Left ventricle myocardium superior (tissue), 1 donor: ENCODE measurements around the gene SLC16A7. TPM values are rescaled to one million over a fixed set of nuclear protein-coding genes. Genes with fewer than 3 reads are reported as not detected.
A peak's percentile ranks its signal among the peaks of the same experiment; 100 is the strongest.

Experiments
- ATAC-seq: fragments of 200-7000 bp; cut with Tn5 transposase; one replicate; pipeline ENCODE4 v1.9.1; 2020; ENCODE audit warnings: mild to moderate bottlenecking, moderate library complexity
- DNase-seq: peaks from one replicate; pipeline ENCODE4 v3.0.0-alpha.2; 2020
- intact Hi-C: fragments of 100-400 bp; cut with micrococcal nuclease; formaldehyde crosslinking; loops from one replicate; pipeline ENCODE4 v1.11.0; 2022
- total RNA-seq: library from RNA; stranded (reverse); fragmentation: NEBNext Ultra II Directional; extraction: Animal tissue kit (Norgen Biotek cat#: 25700); gene quantifications from one replicate; pipeline ENCODE4 v1.2.1, GENCODE V29; 2021
- donor health status: DM: no; HTN: yes; CAD: no; lungs with severe emphysema.

The SLC16A7 gene
- total RNA-seq, 1 donor from 2014 or later: 129 TPM

DNA sequence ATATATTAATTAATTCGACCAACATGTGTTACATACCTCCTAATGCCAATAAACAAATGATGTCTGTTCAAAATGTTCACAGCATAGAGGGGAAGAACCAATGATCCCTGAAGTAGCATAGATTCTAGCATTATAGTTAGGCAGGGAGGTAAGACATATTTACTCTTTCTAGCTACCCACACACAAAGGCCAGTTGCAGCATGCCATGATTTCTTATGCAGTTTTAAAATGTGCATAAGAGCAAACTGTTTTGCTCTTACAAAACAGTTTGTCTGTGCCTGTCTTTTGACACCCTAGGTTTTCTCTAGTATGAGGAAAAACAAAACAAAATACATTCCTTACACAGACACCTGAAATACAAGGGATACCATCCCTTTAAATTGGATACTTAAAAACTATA, 61.9 kb downstream of the SLC16A7 start:
- no peak for DNase-seq
- no peak for ATAC-seq
- intact Hi-C loops: no loop called here

GRCh38 chr12:59660148-59660547, 64.3 kb downstream of the SLC16A7 start:
- ATAC-seq (no peak), DNase-seq (no peak)
- intact Hi-C loops: no loop called here

DNA sequence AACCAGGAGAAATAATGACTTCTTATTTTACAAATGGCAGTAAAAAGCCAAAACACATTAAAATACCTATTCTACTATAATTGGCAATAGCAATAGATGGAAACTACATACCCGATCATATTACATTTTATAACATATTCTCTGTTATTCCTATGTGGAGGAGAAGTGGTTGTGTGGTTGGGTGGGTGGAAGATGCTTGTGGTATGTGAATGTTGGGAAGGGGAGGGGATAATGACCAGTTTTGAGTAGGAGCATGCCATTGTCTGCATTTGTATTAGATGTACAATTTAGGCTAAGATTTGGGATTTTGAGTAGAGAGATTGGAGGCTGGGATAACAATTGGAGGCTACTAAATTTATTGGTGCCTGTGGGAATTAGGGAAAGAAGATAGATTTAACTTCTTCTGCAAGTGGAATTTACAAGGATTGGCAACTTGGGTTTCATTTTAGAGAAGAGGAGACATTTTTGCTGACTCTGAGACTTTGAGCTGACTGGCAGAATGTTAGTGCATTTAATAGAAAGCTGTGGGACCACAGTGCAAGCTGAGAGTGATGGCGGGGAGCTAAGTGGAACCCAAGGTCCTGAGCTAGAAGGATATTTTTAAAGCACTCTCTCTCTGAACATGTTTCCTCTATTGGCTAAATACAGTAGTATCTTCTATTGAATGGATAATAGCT, 65.2 kb downstream of the SLC16A7 start:
- DNase-seq (no peak), ATAC-seq (peak; percentile 24)
- intact Hi-C loops: no loop called here

DNA sequence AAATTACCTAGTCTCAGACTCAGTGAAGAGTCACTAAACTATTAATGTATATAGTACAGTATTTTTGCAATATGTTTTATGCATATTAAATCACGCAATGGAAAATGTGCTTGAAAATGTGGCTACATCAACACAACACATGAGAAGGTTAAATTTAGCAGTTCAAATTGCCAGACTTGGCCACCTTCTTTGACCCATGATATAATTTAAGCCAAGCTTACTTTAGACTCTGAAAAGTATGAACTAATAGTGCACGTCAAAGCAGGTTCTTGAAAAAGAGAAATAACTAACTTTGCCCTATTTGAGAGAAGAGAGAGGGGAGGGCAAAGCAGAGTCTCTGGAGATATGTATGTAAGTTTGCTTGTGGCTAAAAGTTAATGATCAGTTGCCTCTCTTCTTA, 68.7 kb downstream of the SLC16A7 start:
- DNase-seq: no peak
- ATAC-seq: peak; percentile 68
- intact Hi-C loops: no loop called here

GRCh38 chr12:59665701-59666100, 69.9 kb downstream of the SLC16A7 start:
- no peak for DNase-seq
- ATAC-seq: no peak
- intact Hi-C loops: no loop called here

DNA sequence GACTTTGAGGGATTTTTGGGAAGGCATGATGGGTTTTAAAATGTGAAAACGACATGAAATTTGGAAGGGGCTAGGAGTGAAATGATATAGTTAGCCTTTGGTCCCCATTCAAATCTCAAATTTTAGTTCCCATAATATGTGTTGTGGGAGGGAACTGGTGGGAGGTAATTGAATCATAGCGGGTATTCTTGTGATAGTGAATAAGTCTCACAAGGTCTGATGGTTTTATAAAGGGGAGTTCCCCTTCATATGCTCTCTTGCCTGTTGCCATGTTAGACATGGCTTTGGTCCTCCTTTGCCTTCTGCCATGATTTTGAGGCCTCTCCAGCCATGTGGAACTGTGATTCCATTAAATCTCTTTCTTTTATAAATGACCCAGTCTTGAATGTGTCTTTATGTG, 72.8 kb downstream of the SLC16A7 start:
- no peak for ATAC-seq
- intact Hi-C loops: no loop called here
- no peak for DNase-seq

- intact Hi-C loops: no loop called here
- DNase-seq: no peak
- no peak for ATAC-seq
Observed at GRCh38 chr12:59672273-59672672, 76.4 kb downstream of the SLC16A7 start.

DNA sequence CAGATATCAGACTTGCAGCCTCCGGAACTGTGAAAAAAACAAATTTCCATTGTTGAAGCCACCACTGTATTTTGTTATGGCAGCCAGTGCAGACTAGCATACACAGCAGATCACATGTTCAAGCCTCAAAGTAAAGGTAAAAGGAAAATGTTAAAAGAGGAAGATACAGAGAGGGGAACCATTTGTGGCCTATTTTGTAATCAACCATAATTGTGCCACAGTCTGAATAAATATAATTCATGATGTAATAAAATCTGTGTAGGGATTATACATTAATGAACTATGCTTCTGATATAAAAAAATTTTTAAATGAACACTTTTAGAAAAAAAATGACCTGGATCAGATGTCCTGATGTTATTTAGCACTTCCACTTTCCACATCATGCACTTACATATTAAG, 79.6 kb downstream of the SLC16A7 start:
- DNase-seq (no peak), ATAC-seq (no peak)
- intact Hi-C loops: no loop called here

DNA sequence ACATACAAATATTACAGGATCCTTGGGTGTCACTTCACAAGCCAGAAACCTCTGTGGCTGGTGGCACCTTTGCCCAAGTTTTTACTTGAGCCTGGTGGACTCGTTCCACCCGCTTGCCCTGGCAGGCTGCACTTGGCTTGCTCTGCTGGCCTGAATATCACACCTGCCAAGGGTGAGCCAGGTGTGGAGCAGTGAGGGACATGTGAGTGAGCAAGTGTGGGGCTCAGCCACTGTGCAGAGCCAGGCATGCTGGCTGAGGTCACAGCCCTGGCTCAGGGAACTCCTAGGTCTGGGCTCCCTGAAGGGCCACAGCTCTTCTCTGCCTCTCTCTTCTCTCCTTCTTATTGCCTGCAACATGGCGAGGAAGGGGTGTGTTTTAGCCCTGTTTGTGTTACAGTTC, 82.0 kb downstream of the SLC16A7 start:
- ATAC-seq (peak; percentile 41), DNase-seq (peak; percentile 20)
- intact Hi-C loops: no loop called here

GRCh38 chr12:59678759-59679411, 83.1 kb downstream of the SLC16A7 start:
- intact Hi-C loops: no loop called here
- ATAC-seq: peak; percentile 78
- DNase-seq: peak; percentile 46

DNA sequence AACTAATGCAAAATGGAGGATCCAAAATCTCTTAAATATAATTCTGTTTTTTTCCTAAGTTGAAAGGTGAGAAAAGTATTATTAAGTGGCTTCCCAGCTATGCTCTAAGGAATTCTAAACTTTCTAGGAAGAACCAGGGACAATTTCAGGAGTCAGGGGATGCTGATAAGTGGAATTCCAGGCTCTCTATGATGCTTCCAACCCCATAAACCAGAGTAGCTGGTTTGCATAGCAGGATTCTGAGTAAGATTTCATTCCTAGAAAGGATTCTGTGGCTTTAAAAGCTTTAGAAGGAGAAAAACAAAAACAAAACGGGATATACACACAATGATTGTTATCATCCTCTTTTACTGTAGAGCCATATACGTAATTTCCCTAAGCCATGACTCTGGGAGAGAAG, 93.9 kb downstream of the SLC16A7 start:
- DNase-seq (no peak), ATAC-seq (no peak)
- intact Hi-C loops: no loop called here

- DNase-seq: no peak
- peak; percentile 50 for ATAC-seq
- intact Hi-C loops: no loop called here
Observed at GRCh38 chr12:59695379-59695778, 99.5 kb downstream of the SLC16A7 start.

- intact Hi-C loops: no loop called here
- peak; percentile 65 for ATAC-seq
Observed at GRCh38 chr12:59698600-59698999, 102.8 kb downstream of the SLC16A7 start.

GRCh38 chr12:59699421-59700152, 103.8 kb downstream of the SLC16A7 start:
- DNase-seq (no peak), ATAC-seq (peak; percentile 65)
- intact Hi-C loops: no loop called here

More at GRCh38 chr12:59698600-59698999, 102.8 kb downstream of the SLC16A7 start:
- no peak for DNase-seq

DNA sequence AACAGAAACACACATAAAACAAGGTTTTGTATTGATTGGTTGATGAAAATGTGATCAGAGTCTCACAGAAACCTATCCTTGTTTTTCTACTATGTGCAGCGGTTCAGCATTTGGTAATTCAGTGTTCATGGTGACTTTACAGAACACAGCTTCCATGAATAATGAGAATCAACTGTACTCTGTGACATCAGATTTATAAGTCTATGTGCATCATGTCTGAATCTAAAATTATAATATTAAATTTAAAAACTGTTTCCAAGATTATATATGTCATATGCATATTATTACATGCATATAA, 104.3 kb downstream of the SLC16A7 start:
- no peak for DNase-seq
- ATAC-seq: no peak
- intact Hi-C loops: no loop called here

DNA sequence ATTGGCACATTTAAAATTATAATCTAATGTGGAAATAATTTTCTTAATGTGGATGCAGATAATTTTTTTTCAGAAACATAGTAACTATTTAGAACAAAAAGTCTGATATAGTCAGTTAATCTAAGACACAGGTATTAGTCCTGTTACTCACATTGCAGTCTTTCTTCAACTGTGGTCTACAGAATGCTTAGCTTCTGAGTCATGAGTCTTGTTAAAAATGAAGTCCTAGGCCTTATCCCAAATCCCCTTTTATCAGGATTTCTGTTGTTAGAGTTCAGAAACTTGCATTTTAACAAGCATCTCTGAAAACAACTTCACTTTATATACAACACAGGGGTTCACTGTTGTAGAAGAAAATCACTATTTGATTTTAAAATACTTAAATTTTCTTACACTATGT, 112.2 kb downstream of the SLC16A7 start:
- no peak for DNase-seq
- ATAC-seq: no peak
- intact Hi-C loops: no loop called here

DNA sequence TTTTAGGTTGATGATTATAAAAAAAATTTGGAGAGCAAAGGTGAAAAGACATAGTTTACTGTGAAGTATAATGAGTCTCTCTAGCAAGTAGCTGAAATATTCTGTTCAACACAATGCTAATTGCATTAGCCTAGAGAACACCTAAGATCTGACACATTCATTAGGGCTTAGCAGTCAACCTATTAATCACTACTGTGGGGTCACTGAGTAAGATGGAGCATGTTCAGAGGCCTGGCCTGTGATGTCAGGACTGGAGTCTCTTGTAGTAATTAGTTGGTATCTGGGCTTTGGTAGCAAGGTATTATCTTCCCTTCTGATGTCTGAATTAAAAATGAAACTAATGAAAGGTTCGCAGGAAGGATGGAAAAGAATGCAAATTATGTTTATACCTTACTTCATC, 112.7 kb downstream of the SLC16A7 start:
- ATAC-seq (no peak), DNase-seq (no peak)
- intact Hi-C loops: no loop called here

DNA sequence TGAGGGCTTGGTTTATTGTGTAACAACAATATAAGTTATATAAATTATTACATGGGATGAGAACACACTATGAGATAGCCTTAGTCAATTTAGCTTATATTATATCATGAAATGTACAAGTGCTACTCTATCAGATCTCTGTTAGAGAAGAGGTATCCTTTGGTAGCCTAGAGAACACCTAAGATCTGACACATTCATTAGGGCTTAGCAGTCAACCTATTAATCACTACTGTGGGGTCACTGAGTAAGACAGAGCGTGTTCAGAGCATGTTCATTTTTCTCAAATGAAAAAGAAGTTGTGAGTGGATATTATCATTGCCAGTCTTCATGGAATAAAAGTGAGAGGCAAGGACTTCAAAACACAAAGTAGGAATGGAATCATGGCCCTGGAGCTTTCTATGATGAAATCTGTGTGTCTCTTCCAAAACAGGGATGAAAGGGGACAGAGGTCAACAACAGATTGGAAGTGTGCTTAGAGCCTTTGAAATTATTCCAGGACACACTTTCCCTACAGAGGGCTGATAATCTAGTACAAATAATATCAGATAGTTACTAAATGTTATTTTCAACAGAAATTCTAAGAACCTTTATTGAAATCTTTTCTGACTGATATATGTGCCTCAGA, 114.3 kb downstream of the SLC16A7 start:
- ATAC-seq (no peak), DNase-seq (no peak)
- intact Hi-C loops: no loop called here

GRCh38 chr12:59710964-59711363, 115.1 kb downstream of the SLC16A7 start:
- DNase-seq (no peak), ATAC-seq (peak; percentile 69)
- intact Hi-C loops: no loop called here

DNA sequence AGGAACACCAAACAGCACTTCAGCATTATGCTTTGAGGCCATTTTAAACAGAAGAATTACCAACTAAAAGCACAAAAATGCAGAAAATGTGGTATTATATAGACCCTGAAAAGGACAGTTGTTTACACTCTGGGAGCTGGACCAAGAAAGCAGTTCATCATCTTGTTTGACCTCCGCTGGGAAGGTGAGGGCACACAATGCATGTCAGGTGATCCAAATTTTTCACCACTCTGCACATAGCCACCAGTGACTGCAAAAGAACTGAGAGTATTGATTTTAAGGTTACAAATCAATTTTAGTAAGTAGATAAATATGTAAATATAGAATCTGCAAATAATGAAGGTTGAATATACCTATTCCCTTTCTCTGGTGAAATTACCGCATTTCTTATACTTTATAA, 119.6 kb downstream of the SLC16A7 start:
- intact Hi-C loops: no loop called here
- ATAC-seq (peak; percentile 59), DNase-seq (no peak)
